Fibroblast of upper back skin (primary cell): ENCODE results near the gene OAT.

Source experiments
- DNase-seq: peaks from one replicate; pipeline ENCODE4 v3.0.0-alpha.2; 2013

OAT gene

DNA sequence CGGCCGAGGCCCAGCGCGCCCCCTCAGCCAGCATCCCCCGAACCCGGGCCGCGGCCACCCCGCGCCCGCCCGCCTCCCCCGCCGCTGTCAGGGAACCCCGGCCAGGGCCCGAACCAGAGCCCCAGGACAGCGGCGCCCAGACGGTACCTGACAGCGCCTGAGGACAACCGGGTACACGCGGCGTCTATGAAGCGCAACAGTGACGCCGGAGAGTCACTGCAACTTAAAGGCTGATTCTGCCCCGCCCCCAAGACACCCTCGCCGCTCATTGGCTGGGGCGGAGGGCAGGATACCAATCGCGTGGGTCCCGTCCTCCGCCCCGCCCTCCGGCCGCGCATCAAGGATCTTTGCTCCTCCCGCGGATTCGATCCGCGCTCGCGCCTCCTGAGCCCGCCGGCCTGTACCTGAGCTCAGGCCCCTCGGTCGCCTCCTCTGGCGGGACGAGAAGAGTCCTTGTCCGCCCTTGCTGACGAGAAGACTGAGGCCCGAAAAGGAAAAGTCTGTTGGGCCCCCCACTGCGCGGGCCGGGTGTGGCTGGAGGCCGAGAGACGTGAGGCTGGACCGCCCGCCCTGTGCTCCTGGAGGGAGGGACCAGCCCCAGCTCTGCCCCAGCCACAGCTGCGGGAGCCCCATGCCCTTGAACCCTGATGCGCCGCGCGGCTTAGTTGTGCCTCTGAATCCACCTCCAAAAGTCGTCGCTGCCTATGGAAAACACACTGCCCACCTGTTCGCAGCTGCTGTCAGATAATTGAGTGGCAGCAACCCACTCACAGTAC is at the start of gene OAT:
TSS of gene OAT (minus strand) at position 198 of the 776 bp plus-strand sequence. CDS start 6,752 bp downstream, outside the sequence.
- DNase-seq: peak; percentile 94

GRCh38 chr10:124467165-124467564 is 48.4 kb upstream of the OAT start:
- no peak for DNase-seq

GRCh38 chr10:124465777-124466488 is 47.2 kb upstream of the OAT start:
- no peak for DNase-seq

DNA sequence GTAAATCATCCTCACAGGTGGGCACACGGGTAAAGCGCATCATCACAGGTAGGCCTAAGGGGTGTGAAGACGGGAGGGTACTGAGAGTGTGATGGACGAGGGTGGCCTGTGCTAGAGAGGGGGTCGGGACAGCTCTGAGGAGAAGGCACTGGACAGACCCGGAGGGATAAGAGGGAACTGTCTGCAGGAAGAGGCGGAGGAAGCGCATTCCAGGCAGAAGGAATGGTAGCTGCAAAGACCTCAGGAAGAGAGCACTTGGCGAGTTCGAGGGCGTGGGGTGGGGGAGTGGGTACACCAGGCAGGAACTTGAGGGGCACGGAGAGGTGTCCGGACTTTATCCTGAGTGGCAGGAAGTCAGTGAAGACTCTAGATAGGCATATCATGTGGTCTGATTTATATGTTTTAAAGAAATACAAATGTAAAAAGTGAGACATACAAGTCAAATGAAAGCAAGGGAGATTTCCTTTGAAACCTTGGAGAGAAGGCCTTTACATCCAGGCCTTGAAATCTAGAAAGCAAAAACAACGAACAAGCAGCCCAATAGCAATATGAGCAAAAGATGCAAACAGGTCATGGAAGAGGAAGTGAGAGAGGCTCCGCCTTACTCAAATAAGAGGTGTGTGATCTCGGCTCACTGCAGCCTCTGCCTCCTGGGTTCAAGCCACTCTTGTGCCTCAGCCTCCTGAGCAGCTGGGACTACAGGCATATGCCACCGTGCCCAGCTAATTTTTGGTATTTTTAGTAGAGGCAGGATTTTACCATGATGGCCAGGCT is 46.5 kb upstream of the OAT start:
- DNase-seq: no peak

GRCh38 chr10:124464028-124464965 is 45.6 kb upstream of the OAT start:
- no peak for DNase-seq

DNA sequence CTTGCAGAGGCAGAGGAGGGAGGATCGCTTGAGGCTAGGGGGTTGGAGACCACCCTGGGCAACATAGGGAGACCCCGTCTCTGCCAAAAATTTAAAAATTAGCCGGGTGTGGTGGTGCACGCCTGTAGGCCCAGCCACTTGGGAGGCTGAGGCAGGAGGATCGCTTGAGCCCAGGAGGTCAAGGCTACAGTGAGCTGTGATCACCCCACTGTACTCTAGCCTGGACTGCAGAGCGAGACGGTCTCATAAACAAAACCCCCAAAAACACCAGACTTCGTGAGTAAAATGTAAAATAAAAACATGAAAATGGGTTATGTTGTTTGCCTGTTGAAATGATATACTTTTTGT is 43.6 kb upstream of the OAT start:
- no peak for DNase-seq

- peak; percentile 69 for DNase-seq
These were observed 43.1 kb upstream of the OAT start, which contains the start of gene LHPP for GRCh38 chr10:124461642-124462347. LHPP (plus strand) TSS chr10:124461823; CDS start chr10:124461863, 40 bp downstream.

DNA sequence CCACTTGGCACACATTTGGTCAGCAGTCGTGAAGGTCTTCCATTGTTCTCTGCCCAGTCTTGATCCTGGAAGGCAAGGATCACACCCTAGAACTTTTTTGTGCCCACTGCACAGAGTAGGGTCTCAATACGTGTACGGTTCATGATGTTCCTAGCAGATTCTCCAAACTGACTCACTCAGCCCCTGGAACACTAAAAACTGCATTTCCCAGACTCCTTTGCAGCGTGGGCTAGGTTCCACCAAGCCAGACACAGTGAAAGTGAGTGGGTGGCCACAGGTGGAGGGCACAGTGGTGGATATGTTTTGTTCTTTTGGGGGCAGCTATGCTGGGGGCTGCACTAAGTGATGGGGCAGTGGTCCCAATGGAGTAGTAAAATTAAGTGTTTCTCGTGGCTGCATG is 41.4 kb upstream of the OAT start:
- DNase-seq: no peak

DNA sequence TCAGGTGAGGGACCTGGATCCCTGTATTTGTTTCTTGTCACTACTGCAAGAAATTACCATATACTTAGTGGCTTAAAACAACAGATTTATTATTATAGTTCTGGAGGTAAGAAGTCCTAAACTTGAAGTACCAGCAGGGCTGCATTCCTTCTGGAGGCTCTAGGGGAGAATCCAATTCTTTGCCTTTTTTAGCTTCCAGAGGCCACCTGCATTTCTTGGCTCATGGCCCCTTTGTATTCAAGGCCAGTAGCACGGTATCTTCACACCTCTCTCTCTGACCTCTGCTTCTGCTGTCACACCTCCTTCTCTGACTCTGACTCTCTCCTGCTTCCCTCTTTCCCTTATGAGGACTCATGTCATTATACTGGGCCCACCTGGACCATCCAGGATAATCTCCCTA is 40.7 kb upstream of the OAT start:
- DNase-seq: no peak

- no peak for DNase-seq
These were observed 40.2 kb upstream of the OAT start for GRCh38 chr10:124458889-124459288.

DNA sequence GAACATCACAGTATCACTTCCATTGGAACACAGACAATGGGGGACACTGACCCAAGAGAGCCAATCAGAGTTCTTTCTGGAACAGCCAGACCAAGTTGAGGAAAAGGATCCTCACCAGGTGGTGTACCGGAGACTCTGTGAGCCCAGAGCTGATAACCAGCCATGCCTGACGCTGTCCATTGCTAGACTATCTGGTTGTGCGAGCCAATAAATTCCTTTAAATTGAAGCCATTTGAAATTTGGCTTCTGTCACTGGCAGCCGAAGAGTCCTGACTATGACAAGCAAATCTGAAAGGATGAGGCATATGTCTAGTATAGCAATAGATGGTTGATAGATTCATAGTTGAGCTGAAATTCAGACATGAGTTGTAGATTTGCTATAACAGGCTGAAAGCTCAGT is 39.8 kb upstream of the OAT start:
- DNase-seq: no peak

DNA sequence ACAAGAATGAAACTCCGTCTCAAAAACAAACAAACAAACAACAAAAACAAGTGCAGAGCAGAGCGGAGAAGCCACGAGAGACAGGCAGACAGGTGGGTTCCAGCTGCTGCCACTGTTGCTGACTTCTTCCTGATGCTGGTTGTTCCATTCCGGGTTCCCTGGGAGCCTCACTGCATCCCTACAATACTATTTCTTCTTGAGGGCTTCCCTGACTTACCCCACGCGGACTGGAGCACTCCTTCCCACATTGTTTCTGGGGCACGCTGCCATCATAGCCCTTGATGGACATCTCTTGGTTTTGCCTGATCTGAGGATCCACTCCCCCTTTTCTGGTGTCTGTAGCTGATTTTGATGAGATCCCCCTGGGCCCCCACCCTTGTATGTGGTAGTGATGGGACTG is 36.7 kb upstream of the OAT start:
- no peak for DNase-seq

- no peak for DNase-seq
These were observed 35.4 kb upstream of the OAT start for GRCh38 chr10:124453960-124454610.

- DNase-seq: no peak
These were observed 32.6 kb upstream of the OAT start for GRCh38 chr10:124451276-124451675.

DNA sequence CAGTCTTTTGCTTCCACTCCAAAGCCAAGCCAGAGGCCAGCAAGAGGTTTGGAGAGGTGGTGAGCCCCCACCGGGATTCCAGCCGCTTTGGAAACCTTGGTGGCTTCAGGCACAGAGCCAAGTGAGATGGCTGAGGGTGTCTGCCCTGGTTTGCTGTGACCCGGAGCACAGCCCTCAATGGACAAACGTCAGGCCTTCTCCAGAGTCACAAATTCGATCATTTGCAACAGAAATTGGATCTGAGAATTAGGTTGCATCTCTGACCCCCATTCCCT is 32.0 kb upstream of the OAT start:
- no peak for DNase-seq

DNA sequence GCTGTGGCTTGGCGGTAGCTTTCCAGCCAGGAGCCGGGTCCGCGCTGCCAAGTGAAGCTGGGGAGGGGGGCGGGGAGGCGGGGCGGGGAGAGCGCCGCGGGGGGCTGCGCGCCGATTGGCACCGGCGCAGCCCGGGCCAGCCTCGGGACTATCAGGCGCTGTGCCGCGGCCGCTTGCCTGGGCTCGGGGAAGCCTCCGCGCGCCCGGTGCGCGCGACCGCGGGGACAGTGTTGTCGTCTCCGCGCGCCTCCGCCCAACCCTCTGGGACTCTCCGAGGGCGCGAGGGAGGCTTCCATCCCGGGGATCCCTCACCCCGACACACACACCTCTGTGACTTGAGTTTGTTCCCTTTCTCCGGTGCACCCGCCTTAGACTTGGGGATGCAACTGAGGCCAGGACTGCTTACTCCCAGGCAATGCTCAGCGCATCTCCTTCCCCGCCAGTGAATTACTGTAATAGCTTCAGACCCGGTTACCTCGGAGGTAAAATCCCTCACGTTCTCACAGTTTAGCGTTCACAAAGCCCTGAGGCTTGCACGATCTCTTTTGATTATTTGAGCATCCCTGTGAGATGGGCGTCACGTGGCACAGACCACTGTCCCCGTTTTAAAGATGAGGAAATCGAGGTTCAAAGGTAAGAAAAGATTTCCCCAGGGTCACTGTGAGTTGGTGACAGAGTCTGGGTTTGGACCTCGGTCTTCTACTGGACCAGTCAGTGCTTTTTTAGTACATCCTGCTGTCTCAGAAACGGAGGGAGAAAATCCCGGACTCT is 31.5 kb upstream of the OAT start, which contains the start of gene NKX1-2:
TSS of gene NKX1-2 (minus strand) at position 24 of the 771 bp plus-strand sequence. CDS start 92 bp downstream, outside the sequence.
- no peak for DNase-seq

- DNase-seq: no peak
These were observed 30.7 kb upstream of the OAT start for GRCh38 chr10:124449170-124450011.

GRCh38 chr10:124448696-124449169 is 30.0 kb upstream of the OAT start:
- DNase-seq: no peak

DNA sequence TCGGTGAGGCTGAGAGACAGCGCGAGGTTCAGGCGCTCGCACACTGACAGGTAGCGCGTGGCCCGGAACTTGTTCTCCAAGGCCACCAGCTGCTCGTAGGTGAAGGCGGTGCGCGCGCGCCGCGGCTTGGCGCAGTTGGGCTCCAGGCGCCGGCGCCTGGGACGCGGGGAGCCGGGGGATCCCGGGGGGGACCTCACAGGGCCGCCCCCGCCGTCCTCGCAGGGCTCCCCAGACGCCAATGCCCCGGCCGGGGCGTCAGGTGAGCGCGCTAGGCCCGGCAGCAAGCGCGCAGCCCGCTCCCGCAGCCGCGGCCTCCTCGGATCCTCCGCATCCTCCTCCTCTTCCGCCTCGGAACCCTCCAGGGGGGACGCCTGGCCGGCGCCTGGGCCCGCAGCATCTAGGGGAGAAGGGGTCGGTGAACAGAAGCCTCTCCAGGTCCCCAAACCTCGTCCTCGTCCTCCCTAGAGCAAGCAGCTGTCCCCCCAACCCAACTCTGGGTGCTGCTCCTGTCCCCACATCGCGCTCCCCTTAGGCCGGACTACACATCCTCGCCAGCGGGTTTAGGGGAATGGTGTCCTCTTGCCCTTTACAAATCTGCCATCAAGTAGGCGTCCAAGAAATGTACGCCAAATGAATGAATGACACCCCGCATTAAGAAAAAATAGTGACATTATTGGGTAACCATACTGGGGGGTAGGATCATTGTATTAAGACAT is 29.2 kb upstream of the OAT start:
- DNase-seq: no peak
